Measurements from ENCODE around the gene TEC.

- TF ChIP-seq CTCF (IDR thresholded peaks at IDR 0.05; ENCODE audit: low read length), result no peak
- TF ChIP-seq EZH2phosphoT487 (IDR thresholded peaks at IDR 0.05; ENCODE audit: low read length), result no peak
- no peak for TF ChIP-seq EZH2 (optimal IDR thresholded peaks at IDR 0.05; ENCODE audit: low read depth, low read length)
Observed at GRCh38 chr4:48100256-48100655, 169.4 kb downstream of the TEC start.

All from MM.1S (cell line).